Ecto neural progenitor cell (in vitro differentiated cells): ENCODE results near the gene APOBEC4.
"Not testable (repeated sequence)": the region's sequence is repeated elsewhere in the genome, so short reads cannot be mapped to it uniquely, and the experiment has no call there.

Experiments
- DNase-seq: peaks from one replicate; pipeline ENCODE4 v3.0.0-alpha.2; 2018; ENCODE audit warnings: low spot score

Gene APOBEC4

GRCh38 chr1:183634429-183635065 lies 18.6 kb downstream of the APOBEC4 start:
- no peak for DNase-seq

DNA sequence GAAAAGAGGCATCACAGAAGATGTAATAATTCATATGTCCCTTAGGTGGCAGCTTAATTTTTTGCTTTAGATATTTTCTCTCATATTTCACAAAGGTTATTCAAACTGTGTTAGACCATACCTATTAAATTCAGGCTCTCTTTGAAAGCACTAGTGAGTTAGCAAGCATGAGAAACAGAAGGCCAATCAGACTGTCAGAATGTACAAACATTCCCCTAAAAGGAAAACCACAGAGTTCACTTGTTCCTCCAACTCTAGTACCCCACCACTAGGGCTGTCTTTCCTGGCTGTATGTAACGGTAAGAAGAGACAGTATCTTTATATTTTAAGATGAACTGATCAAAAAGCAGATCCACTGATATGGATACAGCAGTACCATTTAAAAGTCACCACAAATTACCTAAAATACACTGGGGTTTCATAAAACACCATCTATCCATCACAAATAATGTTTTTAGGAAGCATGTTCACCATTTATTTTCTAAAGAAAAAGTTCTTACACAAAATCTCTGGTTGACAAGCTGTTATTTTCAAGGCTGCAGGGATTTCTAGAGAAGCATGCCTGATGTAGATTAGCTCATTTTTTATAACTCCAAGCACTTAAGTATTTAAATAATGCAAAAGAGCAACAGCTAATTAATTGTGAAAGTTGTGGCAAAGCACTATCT lies 19.3 kb downstream of the APOBEC4 start:
- DNase-seq = no peak

DNA sequence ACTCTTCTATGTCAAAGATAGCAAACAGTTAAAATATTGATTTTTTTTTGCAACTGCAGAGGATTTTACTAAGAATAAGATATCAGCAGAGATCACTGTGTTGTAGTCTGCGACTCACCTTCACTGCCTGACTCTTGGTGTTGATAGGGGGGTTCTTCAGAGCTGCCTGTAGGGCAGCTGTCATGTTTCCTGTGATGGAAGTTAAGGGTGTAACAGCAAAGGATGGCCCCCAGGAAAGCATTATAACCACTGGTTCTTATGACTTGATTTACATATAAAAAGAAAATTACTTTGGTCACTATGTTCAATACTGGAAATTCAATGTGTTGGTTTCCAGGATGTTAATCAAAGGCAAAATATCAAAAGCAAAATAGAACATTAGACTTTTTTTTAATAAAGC lies 20.2 kb downstream of the APOBEC4 start:
- DNase-seq = no peak

DNA sequence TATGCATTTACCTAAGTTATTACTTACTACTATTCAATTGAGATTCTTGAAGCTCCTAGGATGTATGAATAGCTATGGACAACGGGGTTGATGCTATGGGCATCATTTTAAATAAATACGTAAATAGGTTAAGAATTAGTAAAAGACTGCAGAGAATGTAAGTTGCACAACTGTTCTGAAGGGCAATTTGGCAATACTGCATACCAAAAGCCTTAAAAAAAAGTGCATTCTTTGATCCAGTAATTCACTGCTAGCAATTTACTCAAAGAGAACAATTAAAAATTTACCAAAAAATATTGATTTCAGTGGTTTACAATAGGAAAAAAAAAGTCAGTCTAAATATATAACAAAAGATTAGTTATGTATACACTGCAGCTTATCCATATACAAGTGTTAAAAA lies 21.0 kb downstream of the APOBEC4 start:
- no peak for DNase-seq

GRCh38 chr1:183630748-183631147 lies 22.4 kb downstream of the APOBEC4 start:
- no peak for DNase-seq

- no peak for DNase-seq
These were observed 24.6 kb downstream of the APOBEC4 start for GRCh38 chr1:183628537-183628936.

- not testable (repeated sequence) for DNase-seq
These were observed 26.9 kb downstream of the APOBEC4 start for GRCh38 chr1:183626236-183626635.

GRCh38 chr1:183622884-183623785 lies 30.0 kb downstream of the APOBEC4 start:
- peak; percentile 55 for DNase-seq

DNA sequence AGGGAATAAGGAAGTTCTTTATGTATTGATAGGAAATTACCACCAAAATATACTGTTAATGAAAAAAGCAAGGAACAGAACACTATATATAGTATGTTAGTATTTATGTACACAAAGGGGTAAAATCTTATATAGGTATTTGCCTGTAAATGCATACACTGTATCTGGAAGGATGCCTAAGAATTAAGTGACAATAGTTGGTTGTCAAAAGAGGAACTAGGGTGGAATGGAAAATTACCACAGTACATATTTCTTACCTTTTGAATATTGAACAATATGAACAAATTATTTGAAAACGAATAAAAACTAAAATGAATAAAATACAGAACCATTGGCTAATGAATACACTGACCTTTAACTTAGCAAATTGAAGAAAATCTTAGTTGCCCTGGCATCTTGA lies 31.1 kb downstream of the APOBEC4 start:
- DNase-seq = no peak

DNA sequence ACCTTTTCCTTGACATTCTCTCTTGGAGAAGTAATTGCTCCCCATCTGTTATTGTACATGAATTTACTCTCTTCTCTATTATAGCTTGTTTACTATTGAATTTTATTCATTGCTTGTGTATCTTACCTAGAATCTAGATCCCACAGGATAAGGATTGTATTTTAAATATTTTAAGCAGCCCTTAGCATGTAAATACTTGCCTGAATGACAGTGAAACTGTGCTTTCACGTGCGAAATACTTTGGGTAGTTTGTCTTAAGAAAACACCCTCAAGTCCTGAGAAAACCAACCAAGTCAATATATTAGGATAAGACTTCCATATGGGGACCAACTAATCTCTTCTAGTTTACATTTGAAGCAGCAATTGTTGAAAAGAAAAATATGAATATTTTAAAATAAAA lies 32.8 kb downstream of the APOBEC4 start:
- no peak for DNase-seq

DNA sequence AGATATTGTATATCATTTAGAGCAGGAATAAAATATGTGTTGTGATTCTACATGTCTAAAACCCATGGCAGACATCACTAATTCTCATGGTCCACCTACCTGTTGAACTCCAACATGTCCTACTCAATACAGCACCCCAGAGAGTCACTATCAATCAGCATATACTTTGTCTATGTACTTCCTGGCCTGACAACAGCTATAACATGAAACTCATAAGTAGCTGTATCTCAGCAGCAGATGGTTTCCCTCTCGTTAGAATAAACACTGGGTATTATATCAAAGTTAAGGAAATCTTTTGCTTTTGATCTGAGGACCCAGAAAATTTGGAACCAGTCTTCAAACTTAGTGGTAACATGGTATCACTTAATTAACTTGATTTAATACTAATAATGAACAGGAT lies 33.3 kb downstream of the APOBEC4 start:
- DNase-seq = no peak

GRCh38 chr1:183618202-183618601 lies 34.9 kb downstream of the APOBEC4 start:
- not testable (repeated sequence) for DNase-seq

DNA sequence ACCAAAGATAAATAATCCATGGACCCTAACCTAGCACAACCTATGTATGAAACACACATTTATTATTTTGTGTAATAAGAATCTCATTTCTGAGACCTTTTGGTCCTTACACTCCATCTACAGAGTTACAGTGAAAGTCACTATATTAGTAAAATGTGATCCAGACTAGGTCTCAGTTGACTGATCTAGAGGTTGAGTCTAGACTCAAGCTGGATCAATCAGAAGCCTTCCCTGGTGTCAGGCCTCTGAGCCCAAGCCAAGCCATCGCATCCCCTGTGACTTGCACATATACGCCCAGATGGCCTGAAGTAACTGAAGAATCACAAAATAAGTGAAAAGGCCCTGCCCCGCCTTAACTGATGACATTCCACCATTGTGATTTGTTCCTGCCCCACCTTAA lies 40.1 kb downstream of the APOBEC4 start:
- not testable (repeated sequence) for DNase-seq

DNA sequence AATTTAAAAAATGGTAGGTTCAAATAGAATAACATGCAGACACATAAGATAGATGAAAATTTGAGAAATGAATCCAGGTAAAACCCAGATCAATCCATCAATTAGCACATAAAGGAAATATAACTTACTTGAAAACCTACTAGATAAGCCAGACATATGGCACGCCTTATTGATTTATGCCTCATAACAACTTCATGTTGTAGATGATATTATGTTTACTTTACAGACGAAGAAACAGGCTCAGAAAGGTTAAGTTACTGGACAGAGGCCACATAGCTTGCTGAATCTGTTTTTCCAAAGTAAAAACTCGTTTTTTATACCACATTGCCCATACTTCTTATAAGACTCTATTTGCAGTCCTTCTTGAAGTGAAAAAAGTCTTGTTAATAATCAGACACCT lies 40.7 kb downstream of the APOBEC4 start:
- no peak for DNase-seq

- DNase-seq = no peak
These were observed 42.1 kb downstream of the APOBEC4 start for GRCh38 chr1:183611021-183611420.

DNA sequence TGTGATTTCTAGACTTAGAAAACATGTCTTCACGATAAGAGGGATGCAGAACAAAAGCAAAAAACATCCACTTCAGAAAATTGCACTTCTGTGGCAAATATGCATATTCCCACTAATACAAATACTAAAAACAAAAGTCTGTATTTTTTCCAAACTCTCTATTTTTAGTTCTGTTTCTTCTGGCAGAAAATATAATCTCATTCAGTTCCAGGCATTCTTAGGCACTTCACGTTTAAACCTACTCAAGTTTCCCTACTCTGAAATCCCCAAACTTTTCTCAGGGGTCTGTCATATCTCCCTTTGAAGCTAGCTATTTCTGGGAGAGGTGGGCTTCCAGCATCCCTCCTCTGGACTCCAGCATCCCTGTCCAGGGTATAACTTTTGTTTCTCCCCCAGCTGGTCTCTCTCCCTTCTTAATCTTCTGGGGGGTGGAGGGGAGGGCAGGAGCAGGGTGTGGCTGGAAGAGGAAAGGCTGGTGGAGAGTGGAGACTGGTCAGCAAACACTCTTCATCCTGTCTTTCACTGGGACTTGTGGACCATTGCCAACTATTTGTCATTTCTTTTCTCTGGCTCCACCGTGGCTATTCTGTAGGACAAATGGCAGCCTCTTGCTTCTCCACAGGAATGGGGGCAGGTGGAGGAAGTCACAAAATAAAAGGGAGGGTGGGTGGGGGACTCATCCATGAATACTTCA lies 43.2 kb downstream of the APOBEC4 start:
- no peak for DNase-seq

DNA sequence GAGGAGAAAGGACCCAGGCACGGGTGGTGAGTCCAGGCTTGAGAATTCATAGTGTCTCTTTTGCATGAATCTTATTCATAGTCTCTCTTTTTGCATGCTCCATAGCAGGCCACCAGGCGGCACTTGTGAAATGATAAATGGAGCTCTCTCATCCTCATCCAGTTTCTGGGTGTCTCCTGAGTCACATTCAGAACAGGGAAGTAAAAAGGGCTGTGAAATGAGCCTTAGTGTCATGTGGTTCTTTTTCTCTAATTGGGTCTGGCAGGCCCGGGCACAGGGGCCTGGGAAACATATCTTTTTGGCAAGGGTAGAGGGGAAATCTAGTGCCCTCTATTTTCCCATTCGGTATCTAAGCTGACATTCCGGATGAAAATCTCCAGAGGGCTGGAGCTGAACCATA lies 43.8 kb downstream of the APOBEC4 start:
- DNase-seq = no peak

DNA sequence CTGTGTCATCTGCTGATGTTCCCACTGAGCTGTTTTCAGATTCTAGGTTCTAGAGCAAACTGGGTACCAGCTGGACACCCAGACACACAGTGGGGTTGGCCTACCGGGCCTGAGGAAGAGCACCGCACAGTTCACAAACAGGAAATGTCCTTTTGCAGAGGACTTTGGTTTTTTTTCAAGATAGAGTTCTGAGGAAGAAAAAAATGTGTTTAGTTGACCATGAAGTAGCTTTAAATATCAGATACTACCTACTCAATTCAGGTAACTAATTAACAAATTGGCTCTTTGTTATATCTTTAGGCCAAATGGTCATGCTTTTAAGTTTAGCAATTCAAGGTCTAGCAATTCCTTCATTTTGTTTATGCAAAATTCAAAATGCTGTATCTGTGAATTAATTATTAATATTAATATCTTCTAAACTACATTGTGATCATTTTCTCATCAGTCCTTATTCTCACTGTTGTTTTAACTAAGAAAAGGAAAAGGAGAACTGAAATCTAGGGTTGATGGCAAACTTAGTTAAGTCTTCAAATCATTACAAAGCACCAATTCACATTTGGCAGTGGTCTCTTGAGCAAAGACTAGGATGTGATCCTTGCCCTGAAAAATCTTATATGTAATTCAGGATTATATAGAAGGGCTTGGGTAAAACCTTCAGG lies 45.7 kb downstream of the APOBEC4 start:
- DNase-seq = no peak

DNA sequence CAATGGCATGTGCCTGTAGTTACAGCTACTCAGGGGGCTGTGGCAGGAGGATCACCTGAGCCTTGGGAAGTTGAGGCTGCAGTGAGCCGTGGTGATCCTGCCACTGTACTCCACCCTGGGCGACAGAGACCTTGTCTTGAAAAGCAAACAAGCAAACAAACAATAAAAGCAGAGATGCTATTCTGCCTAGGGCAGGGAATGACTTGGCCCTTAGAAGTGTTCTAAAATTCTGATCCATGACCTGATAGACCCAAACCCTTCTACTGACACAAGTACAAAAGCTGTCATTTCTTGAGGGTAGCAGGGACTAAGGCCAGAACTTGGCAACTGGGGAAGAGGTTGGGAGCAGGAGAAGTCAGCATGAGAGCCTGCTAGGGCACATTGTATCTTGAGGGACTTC lies 47.2 kb downstream of the APOBEC4 start:
- DNase-seq = no peak

DNA sequence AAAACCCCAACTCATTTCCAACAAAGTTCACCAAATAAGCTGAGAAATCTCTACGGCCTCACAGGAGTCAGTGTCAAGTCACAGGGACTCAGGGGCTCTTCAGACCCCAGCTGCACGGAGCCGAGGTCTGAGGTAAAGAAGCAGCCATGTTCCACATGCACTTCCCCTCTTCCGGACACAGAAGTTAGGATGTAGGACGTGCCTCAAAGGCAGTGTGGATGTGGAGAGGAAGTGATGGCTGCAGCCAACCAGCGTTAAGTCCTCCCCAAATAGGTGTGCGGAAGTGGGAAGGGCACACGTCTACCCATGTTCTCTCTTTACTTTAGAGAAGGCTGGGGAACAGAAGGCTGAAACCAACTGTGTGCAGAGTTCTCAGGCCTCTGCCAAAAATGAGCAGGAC lies 48.3 kb downstream of the APOBEC4 start:
- DNase-seq = no peak

- DNase-seq = no peak
These were observed 48.9 kb downstream of the APOBEC4 start for GRCh38 chr1:183604038-183604808.
